ENCODE data around the gene B4GALT5. TPM values are rescaled to one million over a fixed set of nuclear protein-coding genes. Genes with fewer than 3 reads are reported as not detected.
"Not testable (repeated sequence)": the region's sequence is repeated elsewhere in the genome, so short reads cannot be mapped to it uniquely, and the experiment has no call there.

B4GALT5 gene
- total RNA-seq, 2 donors from 2014 or later = 34.5 to 56.2 TPM

- peak overlapping the region; percentile 90 for H3K27ac ChIP-seq
- no peaks in the 10 kb centered on the region for H3K9me3 ChIP-seq
- H3K4me1 ChIP-seq = peaks cover 20% of the 10 kb centered on the region
- H3K9ac ChIP-seq (ENCODE audit: low read depth in 2 of 2, low read length in 2 of 2) = peak overlapping the region; percentile 61 to 76
- no peaks in the 10 kb centered on the region for H3K27me3 ChIP-seq
- no peaks in the 10 kb centered on the region for H3K36me3 ChIP-seq
- no peak for TF ChIP-seq CTCF (IDR thresholded peaks at IDR 0.05)
- intact Hi-C loops (cut with DNase I) = no loop called here
- H3K4me3 ChIP-seq = no peak overlapping the region
- DNase-seq = peak; percentile 72
These were observed 39.0 kb downstream of the B4GALT5 start for GRCh38 chr20:49674383-49675352.

- Histone ChIP-seq H3K9ac (ENCODE audit: low read depth in 2 of 2, low read length in 2 of 2) (no peak overlapping the region), H3K4me1 (peaks cover 7% of the 10 kb centered on the region), H3K9me3 (no peaks in the 10 kb centered on the region), H3K27ac (no peak overlapping the region), H3K4me3 (no peak overlapping the region), H3K36me3 (no peaks in the 10 kb centered on the region), H3K27me3 (no peaks in the 10 kb centered on the region)
- no peak for DNase-seq
- intact Hi-C loops (cut with DNase I) = no loop called here
- no peak for TF ChIP-seq CTCF (IDR thresholded peaks at IDR 0.05)
These were observed 41.5 kb downstream of the B4GALT5 start for GRCh38 chr20:49672096-49672664.

- no peak for DNase-seq
- H3K27me3 ChIP-seq = no peaks in the 10 kb centered on the region
- no peak for TF ChIP-seq CTCF (IDR thresholded peaks at IDR 0.05)
- no peaks in the 10 kb centered on the region for H3K36me3 ChIP-seq
- H3K4me1 ChIP-seq = peaks cover 4% of the 10 kb centered on the region
- intact Hi-C loops (cut with DNase I) = no loop called here
- no peak overlapping the region for H3K9ac ChIP-seq (ENCODE audit: low read depth in 2 of 2, low read length in 2 of 2)
- no peaks in the 10 kb centered on the region for H3K9me3 ChIP-seq
- no peak overlapping the region for H3K4me3 ChIP-seq
- no peak overlapping the region for H3K27ac ChIP-seq
These were observed 42.2 kb downstream of the B4GALT5 start for GRCh38 chr20:49671433-49671832.

- Histone ChIP-seq H3K9ac (ENCODE audit: low read depth in 2 of 2, low read length in 2 of 2) (no peak overlapping the region), H3K27ac (peak overlapping the region; percentile 4)
- intact Hi-C loops (cut with DNase I) = no loop called here
These were observed 44.0 kb downstream of the B4GALT5 start for GRCh38 chr20:49669601-49670189.

GRCh38 chr20:49668878-49669195 is 44.8 kb downstream of the B4GALT5 start:
- H3K9ac ChIP-seq (ENCODE audit: low read depth in 2 of 2, low read length in 2 of 2); H3K4me1 ChIP-seq; H3K27ac ChIP-seq; H3K36me3 ChIP-seq; DNase-seq; H3K4me3 ChIP-seq; intact Hi-C loops (cut with DNase I); H3K27me3 ChIP-seq; H3K9me3 ChIP-seq: not testable (repeated sequence)

More at GRCh38 chr20:49669601-49670189, 44.0 kb downstream of the B4GALT5 start:
- Histone ChIP-seq H3K27me3 (no peaks in the 10 kb centered on the region), H3K4me3 (no peak overlapping the region), H3K4me1 (peaks cover 2% of the 10 kb centered on the region), H3K9me3 (no peaks in the 10 kb centered on the region), H3K36me3 (no peaks in the 10 kb centered on the region)
- no peak for DNase-seq
- no peak for TF ChIP-seq CTCF (IDR thresholded peaks at IDR 0.05)
